HG03139 (cell line): ENCODE data around the gene NR2C2.

ENCODE experiments used
- ATAC-seq: cut with Tn5 transposase; IDR thresholded peaks from one replicate; pipeline ENCODE4 v1.9.1; 2021; ENCODE audit not compliant: unreplicated experiment

Gene NR2C2

GRCh38 chr3:15060029-15060428, 112.6 kb downstream of the NR2C2 start:
- ATAC-seq: no peak

DNA sequence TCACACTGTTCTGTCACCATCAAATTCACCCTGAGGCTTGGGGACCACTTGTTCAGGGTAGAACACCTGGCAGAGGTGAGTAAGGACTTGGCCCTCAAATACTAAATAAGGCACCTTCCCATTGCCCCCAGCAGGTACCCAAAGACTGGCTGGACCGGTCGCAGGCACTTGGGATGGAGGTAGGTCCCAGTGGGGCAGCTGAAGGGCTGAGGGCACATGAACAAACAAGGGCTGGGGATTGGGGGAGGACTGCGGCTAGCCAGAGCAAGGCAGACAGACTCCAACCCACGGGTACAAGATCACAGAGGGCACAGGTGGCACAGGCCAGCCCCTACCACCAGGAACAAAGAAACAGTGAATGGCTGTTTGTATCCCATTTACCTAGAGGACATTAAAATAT, 115.9 kb downstream of the NR2C2 start:
- no peak for ATAC-seq

DNA sequence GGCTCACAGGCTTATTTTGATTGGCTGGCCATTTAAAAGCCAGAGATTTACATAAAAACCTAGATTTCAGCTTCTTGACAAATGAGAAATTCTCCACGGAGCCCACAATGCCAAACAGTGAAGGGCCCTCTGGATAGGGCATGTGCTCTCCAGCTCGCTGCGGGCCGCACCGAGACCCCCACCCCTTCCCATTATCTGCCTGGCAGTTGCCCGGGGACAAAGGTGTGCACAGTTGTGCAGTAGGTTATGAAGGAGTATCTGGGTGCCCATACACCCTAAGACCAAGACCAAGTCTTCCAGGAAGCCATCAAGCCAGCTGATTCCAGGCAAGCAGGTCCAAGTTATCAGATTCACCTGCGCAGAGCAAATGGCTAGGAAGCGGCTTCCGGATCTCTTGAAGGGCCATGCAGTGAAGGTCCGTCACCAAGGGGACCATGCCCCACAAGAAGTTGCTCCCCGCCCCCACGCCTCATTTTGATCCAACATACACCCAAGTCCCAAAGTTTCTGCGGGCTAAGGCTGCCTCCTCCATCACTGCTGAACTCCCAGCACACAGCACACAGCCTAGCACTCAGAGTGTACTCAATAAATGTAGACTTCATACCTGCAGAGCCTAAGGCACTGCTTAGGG, 116.4 kb downstream of the NR2C2 start:
- no peak for ATAC-seq

GRCh38 chr3:15064299-15064834, 117.0 kb downstream of the NR2C2 start:
- peak; percentile 15 for ATAC-seq

DNA sequence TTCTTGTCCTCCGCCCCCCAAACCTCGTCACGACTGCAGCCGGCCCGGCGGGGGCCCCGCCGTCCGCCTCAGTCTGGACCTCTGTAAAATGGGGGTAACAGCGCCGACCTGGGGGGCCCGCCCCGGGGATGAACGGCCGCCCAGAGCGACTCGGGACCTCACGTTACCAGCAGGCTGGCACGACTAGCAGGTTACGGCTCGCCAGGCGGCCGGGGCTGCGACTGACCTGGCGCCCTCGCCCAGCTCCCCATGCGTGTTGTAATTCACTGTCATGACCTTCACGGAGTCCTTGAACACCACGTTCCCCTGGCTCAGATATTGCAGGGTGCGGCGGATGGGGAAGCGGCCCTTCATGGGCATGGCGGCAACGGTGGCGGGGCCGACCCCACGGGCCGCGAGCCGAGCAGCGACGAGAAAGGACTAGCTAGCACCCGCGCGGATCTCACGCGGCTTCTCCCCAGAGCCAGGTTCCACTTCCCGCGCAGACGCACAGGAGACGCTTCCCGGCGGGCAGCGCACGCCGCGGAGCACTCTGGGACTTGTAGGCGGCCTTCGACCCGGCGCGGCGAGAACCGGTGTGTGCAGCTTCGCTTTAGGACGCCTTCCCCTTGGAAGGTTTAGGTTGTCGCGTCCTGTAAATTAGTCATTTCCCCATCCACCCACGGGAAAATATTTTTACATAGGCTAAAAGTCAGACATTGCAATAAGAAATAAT, 117.6 kb downstream of the NR2C2 start, which contains the start of gene MRPS25:
Gene MRPS25, minus strand, starts transcription at position 481 of the 715 bp plus-strand sequence. Its CDS starts 121 bp downstream, at position 360.
- ATAC-seq: peak; percentile 91

- ATAC-seq: no peak
These were observed 118.2 kb downstream of the NR2C2 start for GRCh38 chr3:15065550-15066007.

GRCh38 chr3:15066467-15066866, 119.1 kb downstream of the NR2C2 start:
- ATAC-seq: no peak

- no peak for ATAC-seq
These were observed 122.1 kb downstream of the NR2C2 start for GRCh38 chr3:15069441-15069840.

- no peak for ATAC-seq
These were observed 124.3 kb downstream of the NR2C2 start for GRCh38 chr3:15071699-15072098.

DNA sequence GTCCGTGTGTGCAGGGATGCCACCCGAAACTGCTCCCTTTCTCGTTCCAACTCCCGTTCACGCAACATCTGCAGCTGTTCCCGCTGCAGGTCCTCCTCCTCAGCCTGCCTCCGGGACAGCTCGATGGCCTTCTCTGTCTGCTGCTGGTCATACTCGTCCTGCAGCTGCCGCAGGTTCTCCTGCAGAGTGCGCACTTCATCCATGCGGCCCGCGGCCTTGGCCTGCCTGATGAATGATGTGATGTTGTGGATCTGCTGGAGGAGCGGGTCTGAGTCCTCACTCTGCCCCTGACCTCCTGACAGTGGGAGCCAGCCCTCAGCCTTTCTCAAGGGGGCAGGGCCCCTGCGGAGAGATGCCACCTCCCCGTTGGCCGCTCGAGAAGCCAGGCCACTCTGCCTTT, 127.1 kb downstream of the NR2C2 start:
- no peak for ATAC-seq

DNA sequence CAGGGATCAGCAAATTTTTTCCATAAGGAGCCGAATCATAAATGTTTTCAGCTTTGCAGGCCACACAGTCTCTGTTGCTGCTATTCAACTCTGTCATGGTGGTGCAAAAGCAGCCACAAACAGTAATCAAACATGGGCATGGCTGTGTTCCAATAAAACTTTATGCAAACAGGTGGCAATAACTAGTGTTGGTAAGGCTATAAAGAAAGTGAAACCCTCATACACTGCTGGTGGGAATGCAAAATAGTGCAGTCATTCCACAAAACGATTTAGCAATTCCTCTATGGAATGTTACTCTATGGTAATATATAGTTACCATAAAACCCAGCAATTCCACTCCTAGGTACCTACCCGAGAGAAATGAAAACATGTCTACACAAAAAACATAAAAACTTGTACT, 131.7 kb downstream of the NR2C2 start:
- no peak for ATAC-seq

GRCh38 chr3:15081960-15082664, 134.7 kb downstream of the NR2C2 start:
- ATAC-seq: no peak

DNA sequence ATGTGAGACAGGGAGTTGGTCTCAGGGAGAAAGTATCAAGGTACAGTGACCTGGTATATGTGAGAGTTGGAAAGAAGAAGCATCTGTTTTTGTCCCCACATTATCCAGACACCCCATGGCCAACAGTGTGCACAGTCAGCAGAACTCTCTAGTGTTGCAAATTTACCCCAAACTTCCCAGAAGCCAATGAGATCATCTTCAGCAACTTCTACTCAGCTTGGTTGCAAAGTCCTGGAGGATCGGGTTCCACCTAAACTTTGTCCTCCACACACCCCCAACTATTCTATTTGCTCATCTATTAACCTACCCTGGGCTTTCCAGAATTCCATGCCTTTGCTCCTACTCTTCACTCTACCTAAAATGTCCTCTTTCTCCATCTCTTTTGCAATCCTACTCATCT, 135.9 kb downstream of the NR2C2 start:
- ATAC-seq: no peak

- ATAC-seq: no peak
These were observed 138.9 kb downstream of the NR2C2 start for GRCh38 chr3:15086263-15086662.

DNA sequence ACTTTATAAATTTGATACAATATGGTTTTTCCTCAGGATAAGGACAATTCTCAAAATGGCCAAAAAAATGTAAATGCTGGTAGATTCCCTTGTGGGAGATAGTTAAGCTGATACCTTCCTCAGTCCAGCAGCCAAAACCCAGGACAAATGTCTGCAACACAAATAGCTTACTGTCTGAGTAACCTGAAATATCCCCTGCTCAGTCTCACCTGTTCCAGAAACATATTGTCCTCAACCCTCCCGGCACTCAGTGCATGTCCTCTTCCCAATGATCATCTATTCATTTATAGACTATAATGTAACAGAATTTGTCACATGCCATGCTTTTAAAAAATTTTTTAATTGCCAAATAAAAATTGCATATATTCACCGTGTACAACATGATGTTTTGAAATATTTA, 139.3 kb downstream of the NR2C2 start:
- no peak for ATAC-seq

GRCh38 chr3:15089201-15089600, 141.8 kb downstream of the NR2C2 start:
- no peak for ATAC-seq

GRCh38 chr3:15091575-15091974, 144.2 kb downstream of the NR2C2 start:
- no peak for ATAC-seq

DNA sequence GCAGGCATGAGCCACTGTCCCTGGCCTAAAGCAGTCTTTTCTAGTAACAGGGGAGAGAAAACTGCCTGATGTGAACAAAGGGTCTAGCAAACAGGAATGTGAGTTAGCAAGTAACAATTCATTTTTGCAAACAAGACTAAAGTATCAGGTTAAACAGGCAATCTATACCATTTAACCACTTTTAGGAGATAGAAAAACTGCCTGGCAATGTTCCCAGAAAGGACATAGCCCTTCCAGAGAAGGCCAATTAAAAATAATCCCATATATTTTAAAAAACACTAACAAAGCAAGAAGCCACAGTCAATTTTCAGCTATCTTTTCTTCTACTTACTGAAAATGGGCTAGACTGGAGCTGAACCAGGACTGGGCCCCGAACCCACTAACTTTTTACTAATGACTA, 145.3 kb downstream of the NR2C2 start:
- no peak for ATAC-seq

- no peak for ATAC-seq
These were observed 146.9 kb downstream of the NR2C2 start for GRCh38 chr3:15094187-15094875.

- ATAC-seq: no peak
These were observed 148.7 kb downstream of the NR2C2 start for GRCh38 chr3:15096046-15096445.

- no peak for ATAC-seq
These were observed 150.5 kb downstream of the NR2C2 start for GRCh38 chr3:15097891-15098290.
